H54 (cell line): ENCODE data around the gene PRKCB.

Experiments
- DNase-seq: peaks from one replicate; pipeline ENCODE4 v3.0.0; 2011; ENCODE audit warnings: low spot score, mixed read lengths; ENCODE audit not compliant: insufficient read length
- FAIRE-seq: peaks from 3 replicates; lab custom pipeline; 2011; peaks lifted over from hg19 to GRCh38; lab: Jason Lieb, UNC
- POLR2A ChIP-seq: IDR thresholded peaks from 2 replicates; pipeline ENCODE4 v1.6.1; 2011; ENCODE audit warnings: low read depth, mild to moderate bottlenecking, low read length

The PRKCB gene

GRCh38 chr16:23940111-23940510 is 104.3 kb downstream of the PRKCB start:
- TF ChIP-seq POLR2A: no peak
- DNase-seq (no peak), FAIRE-seq (no peak)

- no peak for TF ChIP-seq POLR2A
- no peak for FAIRE-seq
- no peak for DNase-seq
Measured at GRCh38 chr16:23941025-23941424, 105.2 kb downstream of the PRKCB start.

- no peak for FAIRE-seq
- TF ChIP-seq POLR2A: no peak
- DNase-seq: no peak
Measured at GRCh38 chr16:23941963-23942564, 106.3 kb downstream of the PRKCB start.

GRCh38 chr16:23943604-23944003 is 107.8 kb downstream of the PRKCB start:
- FAIRE-seq: no peak
- no peak for DNase-seq
- no peak for TF ChIP-seq POLR2A

GRCh38 chr16:23944381-23944780 is 108.6 kb downstream of the PRKCB start:
- TF ChIP-seq POLR2A: no peak
- FAIRE-seq (no peak), DNase-seq (no peak)

- no peak for DNase-seq
- FAIRE-seq: no peak
- TF ChIP-seq POLR2A: no peak
Measured at GRCh38 chr16:23945243-23945642, 109.5 kb downstream of the PRKCB start.

- DNase-seq (no peak), FAIRE-seq (no peak)
- TF ChIP-seq POLR2A: no peak
Measured at GRCh38 chr16:23947838-23948237, 112.1 kb downstream of the PRKCB start.

GRCh38 chr16:23948949-23949411 is 113.2 kb downstream of the PRKCB start:
- FAIRE-seq (no peak), DNase-seq (no peak)
- TF ChIP-seq POLR2A: no peak

GRCh38 chr16:23949630-23950290 is 114.0 kb downstream of the PRKCB start:
- DNase-seq (no peak), FAIRE-seq (no peak)
- no peak for TF ChIP-seq POLR2A

GRCh38 chr16:23950291-23950894 is 114.6 kb downstream of the PRKCB start:
- no peak for DNase-seq
- no peak for TF ChIP-seq POLR2A
- FAIRE-seq: no peak

GRCh38 chr16:23950898-23951297 is 115.1 kb downstream of the PRKCB start:
- DNase-seq (no peak), FAIRE-seq (no peak)
- no peak for TF ChIP-seq POLR2A

GRCh38 chr16:23952128-23952970 is 116.6 kb downstream of the PRKCB start:
- DNase-seq: no peak
- FAIRE-seq: no peak

GRCh38 chr16:23952971-23953300 is 117.2 kb downstream of the PRKCB start:
- no peak for FAIRE-seq
- no peak for TF ChIP-seq POLR2A
- no peak for DNase-seq

More at GRCh38 chr16:23952128-23952970, 116.6 kb downstream of the PRKCB start:
- no peak for TF ChIP-seq POLR2A

- DNase-seq (no peak), FAIRE-seq (no peak)
- no peak for TF ChIP-seq POLR2A
Measured at GRCh38 chr16:23953476-23953875, 117.7 kb downstream of the PRKCB start.
